Kidney tubule cell (primary cell): ENCODE measurements around the gene HIPK3.

Experiments
- DNase-seq: peaks from one replicate; pipeline ENCODE4 v3.0.0-alpha.2; 2018; ENCODE audit warnings: low spot score

The HIPK3 gene

DNA sequence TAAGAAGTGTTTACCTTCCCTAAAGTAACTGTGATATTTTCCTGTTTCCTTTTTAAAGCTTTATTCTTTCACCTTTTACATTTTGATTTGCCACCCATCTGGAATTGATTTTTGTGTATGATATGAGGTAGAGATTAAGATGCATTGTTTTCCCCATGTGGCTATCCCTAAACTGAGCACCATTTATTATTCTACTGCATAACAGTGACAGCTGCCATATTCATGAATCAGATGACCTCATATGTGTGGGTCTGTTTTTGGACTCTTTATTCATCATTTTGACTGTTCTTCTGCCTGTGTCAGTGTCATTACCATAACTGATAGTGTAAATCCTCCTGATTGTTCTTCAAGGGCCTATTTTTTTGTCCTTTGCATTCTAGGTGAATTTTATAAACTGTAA is 50.8 kb downstream of the HIPK3 start:
- no peak for DNase-seq

DNA sequence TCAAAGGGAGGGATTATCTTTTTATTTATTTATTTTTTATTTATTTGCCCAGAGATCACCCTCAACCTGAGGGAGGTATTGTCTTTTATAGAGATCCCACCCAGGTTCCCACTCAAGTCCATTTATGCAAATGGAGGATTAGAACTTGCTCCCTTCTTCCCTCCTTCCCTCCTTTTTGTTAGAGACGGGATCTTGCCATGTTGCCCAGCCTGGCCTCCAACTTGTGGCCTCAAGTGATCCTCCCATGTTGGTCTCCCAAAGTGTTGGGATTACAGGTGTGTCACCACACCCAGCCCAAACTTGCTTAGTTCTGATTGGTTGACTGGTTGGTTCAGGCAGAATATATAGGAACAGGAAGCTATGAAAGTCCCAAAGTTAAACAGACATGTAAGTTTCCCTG is 51.9 kb downstream of the HIPK3 start:
- no peak for DNase-seq

DNA sequence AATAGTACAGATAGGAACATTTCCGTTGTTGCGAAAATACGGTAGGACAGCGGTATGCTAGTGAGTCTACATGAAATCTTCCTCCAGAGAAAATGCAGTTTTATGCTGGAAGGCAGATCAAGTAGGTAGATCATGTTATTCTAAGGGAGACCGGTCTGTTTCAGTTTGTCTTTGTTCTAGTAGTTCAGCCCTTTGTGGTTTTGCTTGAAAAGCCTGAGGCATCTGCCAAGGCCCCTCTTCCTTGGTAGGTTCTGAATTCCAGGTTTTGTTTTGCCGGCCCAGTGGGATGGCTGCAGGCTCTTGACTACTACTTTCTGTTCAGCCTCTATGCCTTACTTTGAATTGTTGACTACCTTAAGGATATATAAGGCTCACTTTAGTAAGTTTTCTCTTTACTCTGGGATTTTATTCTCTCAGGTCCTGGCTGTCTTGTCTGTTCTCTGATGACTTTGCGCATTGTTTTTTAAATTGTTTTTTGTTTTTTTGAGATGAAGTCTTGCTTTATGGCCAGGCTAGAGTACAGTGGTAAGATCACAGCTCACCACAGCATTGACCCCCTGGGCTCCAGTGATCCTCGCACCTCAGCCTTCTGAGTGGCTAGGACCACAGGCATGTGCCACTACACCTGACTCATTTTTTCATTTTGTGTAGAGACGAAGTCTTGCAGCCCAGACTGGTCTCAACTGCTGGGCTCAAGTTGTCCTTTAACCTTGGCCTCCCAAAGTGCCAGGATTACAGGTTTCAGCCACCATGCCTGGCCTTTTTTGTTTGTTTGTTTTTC is 53.7 kb downstream of the HIPK3 start:
- DNase-seq, result peak; percentile 33

DNA sequence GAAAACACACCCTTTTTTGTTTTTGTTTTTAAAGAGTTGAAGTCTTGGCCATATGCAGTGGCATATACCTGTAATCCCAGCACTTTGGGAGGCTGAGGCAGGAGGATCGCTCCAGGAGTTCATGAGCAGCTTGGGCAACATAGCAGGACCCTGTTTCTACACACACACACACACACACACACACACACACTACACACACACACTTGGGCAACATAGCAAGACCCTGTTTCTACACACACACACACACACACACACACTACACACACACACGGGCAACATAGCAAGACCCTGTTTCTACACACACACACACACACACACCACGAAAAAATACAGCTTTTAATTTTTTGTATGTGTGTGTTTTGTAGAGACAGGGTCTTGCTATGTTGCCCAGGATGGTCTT is 54.5 kb downstream of the HIPK3 start:
- DNase-seq, result no peak

DNA sequence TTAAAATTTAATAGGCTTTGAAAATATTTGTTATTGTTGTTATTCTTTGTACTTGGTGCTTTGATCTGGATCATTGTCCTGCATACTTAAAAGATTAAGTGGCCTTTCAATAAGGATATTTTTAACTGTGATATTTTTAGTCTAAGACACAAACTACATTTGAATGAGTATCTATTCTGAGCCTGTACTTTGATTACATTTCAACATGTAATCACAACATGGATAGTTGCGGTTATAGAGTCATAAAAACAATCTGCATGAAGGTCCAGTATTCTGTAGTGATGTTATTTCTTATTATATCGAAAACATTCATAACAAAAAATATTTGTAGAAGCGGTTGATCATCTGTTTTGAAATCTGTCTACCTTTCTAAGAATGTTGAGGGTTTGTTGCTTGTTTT is 58.6 kb downstream of the HIPK3 start:
- no peak for DNase-seq

DNA sequence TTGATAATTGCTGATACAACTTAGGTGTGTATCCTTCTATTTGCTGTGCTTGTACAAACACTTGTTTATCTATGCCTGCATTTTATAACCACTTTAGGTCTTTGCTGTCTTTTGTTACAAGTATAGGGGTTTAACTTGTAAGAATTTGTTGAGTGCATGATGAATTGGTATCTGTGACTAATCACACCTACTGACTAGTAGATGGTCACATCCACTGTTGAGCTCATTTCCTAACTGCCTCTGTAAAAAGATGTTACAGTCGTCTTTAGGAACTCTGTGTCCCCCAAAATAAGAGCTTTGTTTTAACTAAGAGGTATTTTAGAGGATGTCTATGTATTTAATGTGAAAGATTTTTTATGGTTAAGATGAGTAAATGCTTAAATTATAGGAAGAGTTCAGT is 60.5 kb downstream of the HIPK3 start:
- peak; percentile 46 for DNase-seq

DNA sequence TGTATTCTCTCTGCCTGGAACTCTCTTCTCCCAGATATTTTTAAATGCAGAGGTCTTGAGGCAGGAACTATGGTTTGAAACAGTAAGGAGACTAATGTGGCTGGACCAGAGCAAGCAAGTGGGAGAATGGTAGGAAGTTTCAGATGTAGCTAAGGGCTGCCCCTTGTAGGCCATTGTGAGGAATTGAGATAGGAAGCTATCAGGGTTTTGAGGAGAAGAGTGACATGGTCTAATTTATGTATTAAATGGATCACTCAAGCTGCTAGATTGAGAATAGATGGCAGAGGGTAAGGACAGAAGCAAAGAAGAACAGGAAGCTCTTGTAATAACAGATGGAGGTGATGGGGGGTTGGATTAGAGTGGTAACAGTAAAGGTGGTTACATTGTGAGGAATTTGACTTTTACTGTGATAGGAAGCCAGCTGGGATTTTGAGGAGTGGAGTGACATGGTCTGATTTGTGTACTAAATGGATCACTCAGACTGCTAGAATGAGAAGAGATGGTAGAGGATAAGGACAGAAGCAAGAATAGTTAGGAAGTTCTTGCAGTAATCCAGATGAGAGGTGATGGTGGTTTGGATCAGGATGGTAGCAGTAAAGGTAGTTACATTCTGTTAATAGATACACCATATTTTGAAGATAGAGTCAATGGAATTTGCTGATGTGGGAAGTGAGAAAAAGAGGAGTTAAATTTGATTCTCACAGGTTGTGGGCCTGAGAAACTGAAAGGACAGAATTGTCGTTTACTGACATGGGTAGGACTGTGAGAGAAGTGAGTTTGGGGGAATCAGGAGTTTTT is 63.0 kb downstream of the HIPK3 start:
- DNase-seq, result no peak

DNA sequence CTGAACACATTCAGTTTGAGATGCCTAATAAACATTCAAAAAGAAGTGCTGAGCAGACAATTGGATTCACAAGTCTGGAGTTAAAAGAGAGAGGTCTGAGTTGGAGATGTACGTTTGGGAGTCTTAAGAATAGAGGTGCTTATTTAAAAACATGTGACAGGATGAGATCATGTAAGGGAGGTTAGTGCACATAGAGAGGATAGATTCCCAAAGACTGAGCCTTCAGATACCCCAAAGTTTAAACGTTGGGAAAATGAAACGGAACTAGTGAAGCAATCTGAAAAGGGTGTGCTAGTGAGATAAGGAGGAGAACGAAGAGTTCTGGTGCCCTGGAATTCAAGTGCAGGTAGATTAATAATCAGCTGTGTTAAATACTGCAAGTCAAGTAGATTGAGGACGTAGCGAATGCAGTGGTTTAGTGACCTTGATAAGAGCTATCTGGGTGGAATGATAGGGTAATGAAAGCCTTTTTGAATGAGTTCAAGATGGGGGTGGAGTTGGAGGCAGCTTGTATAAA is 63.7 kb downstream of the HIPK3 start:
- DNase-seq, result no peak

DNA sequence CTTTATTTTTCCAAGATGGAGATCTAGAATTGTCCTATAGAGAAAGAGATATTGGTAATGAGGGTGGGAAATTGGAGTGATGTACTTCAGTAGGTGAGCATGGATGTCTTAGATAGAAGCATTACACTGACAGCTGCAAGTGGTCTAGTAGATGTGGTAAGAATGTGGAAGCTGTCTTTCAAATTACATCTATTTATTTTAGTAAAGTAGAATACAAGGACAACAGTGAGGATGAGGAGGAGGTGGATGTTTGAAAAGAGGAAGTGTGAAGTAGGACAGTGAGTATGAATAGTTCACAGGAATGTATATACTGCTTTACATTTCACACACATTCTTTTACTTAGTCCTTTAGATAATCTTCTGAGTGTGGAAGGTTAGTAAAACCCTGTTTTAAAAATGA is 64.2 kb downstream of the HIPK3 start:
- DNase-seq, result no peak

DNA sequence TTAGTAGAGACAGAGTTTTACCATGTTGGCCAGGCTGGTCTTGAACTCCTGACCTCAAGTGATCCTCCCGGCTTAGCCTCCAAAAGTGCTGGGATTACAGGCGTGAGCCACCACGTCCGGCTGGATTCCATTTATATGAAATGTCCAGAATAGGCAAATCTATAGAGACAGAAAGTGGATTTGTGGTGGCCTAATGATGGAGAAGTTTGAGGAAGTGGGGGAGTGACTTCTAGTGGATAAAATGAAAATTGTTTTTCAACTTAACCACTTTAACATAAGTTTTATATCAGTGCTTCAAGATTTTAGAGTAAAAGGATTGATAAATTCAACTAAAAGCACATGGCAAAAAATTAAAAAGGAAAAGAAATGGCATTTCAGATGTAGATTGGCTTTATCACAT is 66.2 kb downstream of the HIPK3 start:
- DNase-seq, result no peak

DNA sequence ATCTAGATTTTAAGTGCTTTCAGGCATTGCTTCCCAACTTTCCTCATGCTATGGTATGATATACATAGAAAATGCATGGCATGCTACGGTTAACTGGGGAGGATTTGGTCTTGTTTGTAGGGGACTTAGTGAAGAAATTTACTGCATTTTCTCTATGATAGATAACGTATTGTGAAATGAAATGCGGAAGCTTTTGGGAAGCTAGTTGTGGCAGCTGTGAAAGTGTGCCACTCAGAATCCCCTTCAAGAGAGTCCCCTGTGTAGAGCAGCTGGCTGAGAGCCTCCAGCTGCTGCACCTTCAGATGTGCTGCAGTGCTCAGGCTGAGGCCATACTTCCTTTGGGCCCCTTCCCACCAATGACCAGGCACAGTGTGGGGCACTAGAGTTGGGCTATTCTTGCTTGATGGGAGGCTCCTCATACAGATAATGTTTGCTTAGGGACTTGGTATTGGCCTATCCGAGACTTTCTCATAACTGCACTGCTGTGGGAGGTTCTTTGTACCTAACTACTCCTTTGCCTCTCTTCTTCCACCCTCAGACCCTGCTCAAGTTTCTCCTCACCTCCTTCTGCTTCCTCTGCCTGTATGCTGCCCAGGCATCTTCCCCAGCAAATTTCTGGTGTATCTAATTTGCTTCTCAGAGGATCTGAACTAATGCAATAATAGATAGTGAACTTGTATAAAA is 67.3 kb downstream of the HIPK3 start:
- no peak for DNase-seq

DNA sequence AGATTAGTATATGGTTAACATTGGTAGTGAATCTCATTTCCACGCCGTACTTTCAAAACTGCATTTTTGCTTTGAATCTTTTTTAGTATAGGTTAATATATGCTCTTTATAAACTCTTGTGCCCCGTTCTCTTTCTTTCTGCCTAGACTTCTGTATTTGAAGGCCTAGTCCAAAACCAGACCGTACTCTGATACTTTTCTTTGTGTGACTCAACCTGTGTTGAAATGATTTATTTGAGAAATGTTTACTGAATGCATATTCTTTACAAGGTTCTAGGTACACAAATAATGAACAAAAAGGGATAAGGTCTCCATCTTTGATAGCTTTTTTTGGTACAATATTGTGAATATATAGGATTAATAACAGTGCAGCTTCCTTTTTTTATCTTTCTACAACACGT is 68.3 kb downstream of the HIPK3 start:
- no peak for DNase-seq

DNA sequence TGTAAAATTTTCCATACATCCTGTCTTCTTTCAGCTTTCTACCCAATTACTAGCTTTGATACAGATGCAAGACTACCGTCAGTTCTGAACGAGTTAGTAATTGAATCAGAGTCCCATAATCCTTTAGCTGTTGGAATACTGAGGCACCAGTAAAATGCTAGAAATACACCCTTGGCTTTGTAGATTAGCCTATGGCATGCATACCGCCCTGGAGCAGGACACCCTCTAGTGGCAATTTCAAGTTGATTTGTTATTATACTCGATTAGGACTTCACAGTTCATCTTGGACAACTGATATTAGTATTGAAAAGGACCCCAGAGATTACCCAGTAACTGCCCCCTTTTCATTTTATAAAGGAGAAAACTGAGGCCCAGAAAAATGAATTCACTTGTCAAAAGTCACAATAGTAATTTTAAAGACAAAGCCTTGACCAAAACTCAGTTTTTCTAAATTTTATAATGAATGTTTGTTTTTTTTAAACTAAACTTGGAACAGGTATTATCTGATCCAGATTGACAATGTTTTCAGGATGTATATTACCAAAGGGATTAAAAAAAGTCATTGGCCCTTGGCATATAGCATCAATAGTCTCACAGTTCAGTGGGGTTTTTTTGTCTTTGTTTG is 72.6 kb downstream of the HIPK3 start:
- DNase-seq, result peak; percentile 65

DNA sequence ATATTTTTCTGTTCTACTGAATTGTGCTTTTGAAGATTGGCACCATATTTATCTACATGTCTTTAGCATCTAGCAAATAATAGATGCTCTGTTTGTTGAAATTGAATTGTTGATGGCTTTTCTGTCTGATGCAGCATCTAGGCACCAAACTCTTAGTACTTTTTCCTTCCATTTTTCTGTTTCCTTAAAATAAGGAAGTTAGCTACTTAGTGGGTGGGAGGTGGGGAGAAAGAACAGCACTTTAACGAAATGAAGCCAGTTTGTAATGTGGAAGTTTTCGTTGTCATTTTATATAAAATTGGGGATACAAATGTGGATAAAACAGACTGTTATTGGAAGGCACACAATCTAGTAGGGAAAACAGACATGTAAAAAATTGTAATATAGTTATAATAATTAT is 76.6 kb downstream of the HIPK3 start:
- DNase-seq, result no peak

DNA sequence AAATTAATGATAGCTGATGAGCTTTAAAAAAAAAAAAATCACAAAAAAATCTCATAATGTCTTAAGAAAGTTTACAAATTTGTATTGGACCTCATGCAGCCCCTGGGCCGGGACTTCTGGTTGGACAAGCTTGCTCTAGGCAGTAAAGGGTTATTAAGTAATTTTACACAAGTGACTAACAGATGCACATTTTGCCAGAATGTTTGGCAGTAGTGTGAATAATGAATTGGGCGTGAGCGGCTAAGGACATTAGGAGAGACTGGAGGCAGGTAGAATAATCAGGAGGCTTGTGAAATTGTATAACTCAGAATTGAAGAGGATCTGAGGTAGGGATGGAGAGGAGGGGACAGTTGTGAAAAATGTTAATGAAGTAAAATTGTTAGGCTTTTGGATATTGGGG is 77.4 kb downstream of the HIPK3 start:
- no peak for DNase-seq

DNA sequence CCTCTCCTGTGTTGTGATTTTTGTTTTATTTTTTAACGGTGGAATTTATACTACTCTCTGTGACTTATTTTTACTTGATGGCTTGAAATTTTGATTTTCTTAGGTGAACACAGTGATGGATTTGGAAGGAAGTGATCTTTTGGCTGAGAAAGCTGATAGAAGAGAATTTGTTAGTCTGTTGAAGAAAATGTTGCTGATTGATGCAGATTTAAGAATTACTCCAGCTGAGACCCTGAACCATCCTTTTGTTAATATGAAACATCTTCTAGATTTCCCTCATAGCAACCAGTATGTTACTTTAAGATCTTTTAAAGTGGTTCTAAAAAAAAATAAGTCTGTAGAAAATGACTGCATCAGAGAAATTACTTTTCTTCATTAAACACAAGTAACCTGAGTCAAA is 82.1 kb downstream of the HIPK3 start:
- DNase-seq, result no peak

DNA sequence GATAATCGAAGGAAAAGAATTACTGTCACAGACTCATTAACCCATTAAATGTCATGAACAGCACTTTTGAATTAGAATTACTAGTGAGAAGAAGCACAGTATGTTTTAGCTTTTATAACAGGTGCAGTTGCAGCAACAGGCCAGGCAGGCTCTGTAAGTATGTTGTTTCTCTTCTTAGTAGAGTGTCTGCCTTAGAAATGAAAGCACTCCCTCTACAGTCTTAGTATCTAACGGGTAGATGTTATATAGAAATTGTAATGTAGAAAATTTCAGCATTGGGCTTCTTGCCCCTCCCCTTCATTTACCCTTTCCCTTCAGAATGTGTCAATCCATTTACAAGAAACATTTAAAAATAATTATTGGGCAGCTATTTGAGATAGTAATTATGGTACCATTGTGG is 87.4 kb downstream of the HIPK3 start:
- DNase-seq, result no peak

DNA sequence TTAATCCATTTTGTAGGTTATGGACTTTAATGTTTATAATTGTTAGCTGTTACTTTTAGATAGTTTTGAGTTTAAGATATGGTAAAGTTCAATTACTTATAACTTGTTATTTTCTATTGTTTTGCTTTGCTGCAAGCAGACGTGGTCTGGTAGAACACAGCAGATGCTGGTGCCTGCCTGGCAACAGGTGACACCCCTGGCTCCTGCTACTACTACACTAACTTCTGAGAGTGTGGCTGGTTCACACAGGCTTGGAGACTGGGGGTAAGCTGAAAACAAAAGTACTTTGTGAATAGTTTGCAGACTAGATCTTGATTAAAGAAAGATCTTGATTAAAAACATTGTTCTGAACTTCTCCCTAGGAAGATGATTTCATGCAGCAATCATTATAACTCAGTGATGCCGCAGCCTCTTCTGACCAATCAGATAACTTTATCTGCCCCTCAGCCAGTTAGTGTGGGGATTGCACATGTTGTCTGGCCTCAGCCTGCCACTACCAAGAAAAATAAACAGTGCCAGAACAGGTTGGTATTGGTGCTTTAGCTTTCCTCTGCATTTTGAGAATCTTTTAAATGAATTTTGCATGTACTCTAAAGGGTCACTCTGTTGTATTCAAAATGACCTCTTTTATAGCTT is 90.4 kb downstream of the HIPK3 start:
- no peak for DNase-seq

DNA sequence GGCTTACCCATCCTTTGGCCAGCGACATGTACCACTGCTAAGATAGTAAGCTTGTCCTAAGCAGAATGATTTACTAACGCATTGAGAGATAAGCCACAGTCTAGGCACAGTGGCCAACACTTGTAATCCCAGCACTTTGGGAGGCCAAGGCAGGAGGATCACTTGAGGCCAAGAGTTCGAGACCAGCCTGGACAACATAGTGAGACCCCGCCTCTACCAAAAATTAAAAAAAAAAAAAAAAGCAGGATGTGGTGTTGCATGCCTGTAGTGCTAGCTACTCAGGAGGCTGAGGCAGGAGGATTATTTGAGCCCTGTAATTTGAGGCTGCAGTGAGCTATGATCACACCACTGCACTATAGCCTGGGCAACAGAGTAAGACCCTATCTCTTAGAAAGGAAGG is 93.1 kb downstream of the HIPK3 start:
- no peak for DNase-seq

DNA sequence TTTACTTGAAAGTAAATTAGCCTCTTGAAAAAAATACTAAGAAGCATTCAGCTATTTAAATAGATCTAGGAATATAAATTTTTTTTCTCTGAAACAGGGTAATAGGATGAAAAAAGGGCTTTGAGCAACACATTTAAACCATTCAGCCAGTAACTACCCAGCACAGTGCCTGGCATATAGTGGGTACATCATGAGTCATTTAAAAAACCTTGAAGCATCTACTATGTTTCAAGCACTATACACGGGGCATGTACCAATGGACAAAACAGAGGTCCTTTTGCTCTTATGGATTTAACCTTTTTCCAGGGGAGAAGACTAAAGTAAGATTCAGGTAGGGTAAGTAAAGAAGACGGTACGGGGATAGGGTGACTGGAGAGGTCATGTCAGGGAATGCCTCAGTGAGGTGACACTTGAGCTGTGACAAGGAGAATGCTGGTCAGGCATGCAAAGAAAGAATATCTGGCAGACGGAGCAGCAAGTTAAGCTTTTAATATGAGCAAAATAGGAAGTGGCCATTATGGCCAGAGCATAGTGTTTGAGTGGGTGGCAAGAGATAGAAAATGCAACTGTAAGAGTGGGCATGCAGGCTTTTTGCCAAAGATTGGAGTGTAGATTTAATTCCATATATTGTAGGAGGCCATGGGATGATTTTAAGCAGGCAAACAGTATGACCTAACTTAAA is 101.1 kb downstream of the HIPK3 start:
- DNase-seq, result no peak

DNA sequence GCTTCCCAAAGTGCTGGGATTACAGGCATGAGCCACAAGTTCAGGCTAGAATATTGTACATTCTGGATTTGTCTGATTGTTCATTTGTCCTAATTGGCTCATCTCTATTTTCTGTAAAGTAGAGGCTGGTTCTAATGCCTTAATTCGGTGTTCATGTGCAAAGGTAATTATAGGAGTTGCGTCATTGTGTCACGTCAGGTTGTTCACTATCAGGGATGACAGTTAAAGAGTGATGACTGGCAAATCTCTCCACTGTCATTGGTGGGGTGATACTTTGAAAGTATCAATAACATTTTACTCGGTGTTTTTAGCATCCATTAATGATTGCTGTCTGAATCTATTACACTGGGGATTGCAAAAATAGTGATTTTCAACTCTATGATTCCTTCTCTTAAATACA is 103.5 kb downstream of the HIPK3 start:
- no peak for DNase-seq
